Esophagus muscularis mucosa (tissue), 4 donors: ENCODE measurements around the gene SDR39U1.

ENCODE experiments used
- EP300 ChIP-seq: sonication (generic); formaldehyde crosslinking; IDR thresholded peaks from one replicate; pipeline ENCODE4 v1.6.1; 2017; ENCODE audit warnings: antibody characterized with exemption
- POLR2A ChIP-seq: fragments of 450-650 bp; IDR thresholded peaks from one replicate; pipeline ENCODE4 v1.6.1; 2017; ENCODE audit warnings: antibody characterized with exemption, moderate library complexity, mild to moderate bottlenecking, low read depth
- TF ChIP-seq, protein P1 (sequence below), 3 experiments: fragments of 200-600 bp in 2 of 3; fragments of 450-650 bp in 1 of 3; sonication (generic) in 2 of 3; IDR thresholded peaks; one replicate each; pipeline ENCODE4 v1.5.1; 2017 to 2019; ENCODE audit warnings: antibody characterized with exemption in 3 of 3, mild to moderate bottlenecking in 2 of 3, moderate library complexity in 1 of 3

DNA sequence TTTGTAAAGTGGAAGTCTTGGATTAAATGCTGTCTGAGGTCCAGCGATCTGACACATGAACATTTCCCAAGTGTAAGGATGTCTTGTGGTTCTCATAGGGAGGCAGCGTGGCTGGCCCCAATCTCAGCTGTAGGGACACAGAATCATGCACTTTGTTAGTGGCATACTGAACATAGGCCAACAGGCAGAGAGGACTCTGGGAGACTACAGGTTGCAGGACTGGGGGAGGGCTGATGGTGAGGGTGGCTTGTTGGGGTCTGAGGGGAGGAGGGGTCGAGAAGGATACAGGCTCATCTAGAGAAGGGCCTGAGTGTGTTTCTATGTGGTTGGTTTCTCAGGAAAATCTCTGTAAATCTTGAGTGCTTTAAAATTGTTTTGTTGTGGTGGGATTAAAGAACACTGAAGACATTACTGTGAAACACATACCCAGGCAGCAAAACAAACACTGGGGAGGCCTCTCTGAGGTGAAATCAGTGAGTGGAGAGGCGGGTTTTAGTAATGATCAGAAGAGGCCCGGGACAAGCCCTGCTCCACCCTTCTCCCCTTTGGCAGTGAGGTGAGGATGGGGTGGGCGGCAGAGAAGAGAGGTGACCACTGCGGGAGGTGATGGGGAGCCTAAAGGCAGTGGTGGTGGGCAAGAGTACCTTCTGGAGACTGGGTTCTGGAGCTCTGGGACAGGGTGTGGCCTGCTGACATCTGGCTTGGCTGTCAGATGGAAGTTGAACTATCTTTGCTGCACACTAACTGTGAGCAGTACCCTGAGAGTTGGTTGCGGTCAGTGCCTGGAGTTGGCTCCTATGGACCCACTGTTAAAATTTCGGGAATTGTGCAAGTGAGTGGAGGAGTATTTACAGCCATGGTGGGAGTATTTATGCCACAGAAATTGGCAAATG is 40.5 kb downstream of the SDR39U1 start:
- no peak for TF ChIP-seq POLR2A
- TF ChIP-seq, protein P1, sequence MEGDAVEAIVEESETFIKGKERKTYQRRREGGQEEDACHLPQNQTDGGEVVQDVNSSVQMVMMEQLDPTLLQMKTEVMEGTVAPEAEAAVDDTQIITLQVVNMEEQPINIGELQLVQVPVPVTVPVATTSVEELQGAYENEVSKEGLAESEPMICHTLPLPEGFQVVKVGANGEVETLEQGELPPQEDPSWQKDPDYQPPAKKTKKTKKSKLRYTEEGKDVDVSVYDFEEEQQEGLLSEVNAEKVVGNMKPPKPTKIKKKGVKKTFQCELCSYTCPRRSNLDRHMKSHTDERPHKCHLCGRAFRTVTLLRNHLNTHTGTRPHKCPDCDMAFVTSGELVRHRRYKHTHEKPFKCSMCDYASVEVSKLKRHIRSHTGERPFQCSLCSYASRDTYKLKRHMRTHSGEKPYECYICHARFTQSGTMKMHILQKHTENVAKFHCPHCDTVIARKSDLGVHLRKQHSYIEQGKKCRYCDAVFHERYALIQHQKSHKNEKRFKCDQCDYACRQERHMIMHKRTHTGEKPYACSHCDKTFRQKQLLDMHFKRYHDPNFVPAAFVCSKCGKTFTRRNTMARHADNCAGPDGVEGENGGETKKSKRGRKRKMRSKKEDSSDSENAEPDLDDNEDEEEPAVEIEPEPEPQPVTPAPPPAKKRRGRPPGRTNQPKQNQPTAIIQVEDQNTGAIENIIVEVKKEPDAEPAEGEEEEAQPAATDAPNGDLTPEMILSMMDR (IDR thresholded peaks at IDR 0.05) = no peak
- TF ChIP-seq EP300 = no peak
